ENCODE measurements around the gene PARD3B.

Gene PARD3B

DNA sequence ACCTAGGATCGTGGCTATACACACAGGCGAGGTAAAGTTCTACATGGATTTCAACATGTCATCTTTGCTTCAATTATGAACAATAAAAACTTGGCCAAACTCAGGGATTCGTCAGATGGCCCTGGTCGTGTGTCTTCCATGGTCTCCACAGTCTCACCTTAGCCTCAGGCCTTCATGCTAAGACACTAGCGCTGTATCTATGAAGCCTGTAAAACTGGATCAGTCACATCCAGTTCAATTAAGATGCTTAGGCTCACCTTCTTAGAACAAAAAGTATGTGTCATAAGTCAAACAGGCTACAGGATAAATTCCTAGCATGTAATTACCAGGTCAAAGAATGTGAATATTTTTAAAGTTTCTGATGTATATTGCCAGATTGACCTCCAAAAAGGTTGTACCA, 1023.3 kb downstream of the PARD3B start:
- TF ChIP-seq GATA1 (IDR thresholded peaks at IDR 0.05; ENCODE audit: low read depth, low read length) (no peak), POLR2A (IDR thresholded peaks at IDR 0.05; ENCODE audit: low read length) (no peak)
- DNase-seq, result no peak

DNA sequence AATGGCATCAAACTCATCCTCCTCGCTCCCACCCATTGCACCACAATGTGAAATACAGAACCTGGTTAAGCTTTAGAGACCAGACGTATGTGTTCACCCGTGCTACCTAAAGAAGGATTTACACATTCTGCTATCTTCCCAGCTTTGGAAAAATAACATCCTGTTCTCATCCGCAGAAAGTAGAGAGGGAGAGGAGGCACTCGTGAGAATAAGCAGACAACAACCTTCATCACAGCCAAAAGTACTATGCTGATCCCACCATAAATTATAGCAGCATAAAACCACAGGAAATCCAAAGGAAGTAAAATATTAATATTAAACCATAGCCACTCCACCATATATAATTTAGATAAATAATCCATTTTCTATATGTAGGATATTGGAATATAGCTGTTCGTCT, 1025.4 kb downstream of the PARD3B start:
- no peak for DNase-seq
- TF ChIP-seq GATA1 (IDR thresholded peaks at IDR 0.05; ENCODE audit: low read depth, low read length) (no peak), POLR2A (IDR thresholded peaks at IDR 0.05; ENCODE audit: low read length) (no peak)

DNA sequence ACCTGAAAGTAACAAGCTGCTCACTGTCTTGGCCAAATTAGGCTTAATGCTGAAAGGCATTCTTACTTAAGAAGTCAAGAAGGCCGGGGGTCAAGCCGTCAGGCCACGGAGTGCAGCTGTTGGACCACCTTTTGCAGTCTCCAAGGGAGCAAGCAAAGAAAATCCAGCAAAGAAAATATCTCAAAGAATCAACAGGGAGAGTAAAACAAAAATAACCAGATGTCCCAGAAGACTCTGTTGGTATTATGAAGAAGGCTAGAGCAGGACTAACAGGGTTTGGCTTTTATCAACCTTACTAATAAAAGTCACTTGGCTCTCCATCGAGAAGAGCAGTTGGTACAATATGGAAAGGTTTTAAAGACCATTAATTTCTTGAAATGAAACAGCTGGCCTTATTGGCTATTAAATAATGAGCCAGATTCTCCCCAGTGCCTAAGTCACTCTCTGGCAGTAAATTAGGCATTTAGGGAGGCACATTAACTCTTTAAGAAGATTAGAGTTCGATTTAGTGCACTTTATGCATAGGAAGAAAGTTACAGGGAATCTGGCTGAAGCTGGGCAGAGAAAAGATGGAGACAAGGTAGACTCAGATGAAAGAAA, 1026.2 kb downstream of the PARD3B start:
- DNase-seq, result no peak
- TF ChIP-seq GATA1 (IDR thresholded peaks at IDR 0.05; ENCODE audit: low read depth, low read length) (no peak), POLR2A (IDR thresholded peaks at IDR 0.05; ENCODE audit: low read length) (no peak)

DNA sequence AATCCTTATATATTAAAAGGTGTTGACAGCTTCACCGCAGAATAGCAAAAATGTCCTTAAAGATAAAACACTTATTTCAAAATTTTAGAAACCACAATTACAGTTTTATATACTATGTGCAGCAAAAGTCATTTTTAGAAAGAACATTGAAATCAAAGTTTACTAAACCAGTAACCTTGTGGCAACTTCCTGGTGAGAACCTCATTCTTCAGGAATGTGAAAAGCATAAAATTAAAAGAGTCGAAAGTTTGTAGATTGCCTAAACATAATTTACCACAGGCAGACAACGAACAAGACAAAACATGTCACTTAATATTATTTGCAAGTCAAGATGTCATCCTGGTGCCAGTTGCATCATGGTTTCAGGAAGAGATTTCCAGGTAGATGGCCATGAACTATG, 1028.7 kb downstream of the PARD3B start:
- no peak for TF ChIP-seq GATA1 (IDR thresholded peaks at IDR 0.05; ENCODE audit: low read depth, low read length)
- no peak for TF ChIP-seq POLR2A (IDR thresholded peaks at IDR 0.05; ENCODE audit: low read length)
- no peak for DNase-seq

DNA sequence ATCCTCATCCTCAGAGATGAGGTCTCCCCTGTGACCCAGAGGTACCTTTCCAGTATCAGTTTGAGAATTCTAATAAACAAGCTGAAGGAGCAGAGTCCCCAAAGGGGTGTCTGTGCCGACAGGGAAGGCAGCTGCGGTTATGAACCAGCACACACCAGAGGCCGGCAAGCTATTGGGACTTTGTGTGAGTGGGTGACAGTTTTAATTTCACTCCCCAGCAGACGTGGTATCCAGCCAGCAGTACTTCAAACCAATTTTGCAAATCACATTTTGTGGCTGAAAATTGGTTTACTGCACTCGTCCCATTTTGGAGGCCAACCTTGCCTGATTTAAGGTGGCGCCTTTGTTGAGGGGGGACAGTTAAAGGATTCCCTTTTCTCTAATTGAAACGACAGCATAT, 1034.1 kb downstream of the PARD3B start:
- TF ChIP-seq POLR2A (IDR thresholded peaks at IDR 0.05; ENCODE audit: low read length) (no peak), GATA1 (IDR thresholded peaks at IDR 0.05; ENCODE audit: low read depth, low read length) (no peak)
- no peak for DNase-seq

DNA sequence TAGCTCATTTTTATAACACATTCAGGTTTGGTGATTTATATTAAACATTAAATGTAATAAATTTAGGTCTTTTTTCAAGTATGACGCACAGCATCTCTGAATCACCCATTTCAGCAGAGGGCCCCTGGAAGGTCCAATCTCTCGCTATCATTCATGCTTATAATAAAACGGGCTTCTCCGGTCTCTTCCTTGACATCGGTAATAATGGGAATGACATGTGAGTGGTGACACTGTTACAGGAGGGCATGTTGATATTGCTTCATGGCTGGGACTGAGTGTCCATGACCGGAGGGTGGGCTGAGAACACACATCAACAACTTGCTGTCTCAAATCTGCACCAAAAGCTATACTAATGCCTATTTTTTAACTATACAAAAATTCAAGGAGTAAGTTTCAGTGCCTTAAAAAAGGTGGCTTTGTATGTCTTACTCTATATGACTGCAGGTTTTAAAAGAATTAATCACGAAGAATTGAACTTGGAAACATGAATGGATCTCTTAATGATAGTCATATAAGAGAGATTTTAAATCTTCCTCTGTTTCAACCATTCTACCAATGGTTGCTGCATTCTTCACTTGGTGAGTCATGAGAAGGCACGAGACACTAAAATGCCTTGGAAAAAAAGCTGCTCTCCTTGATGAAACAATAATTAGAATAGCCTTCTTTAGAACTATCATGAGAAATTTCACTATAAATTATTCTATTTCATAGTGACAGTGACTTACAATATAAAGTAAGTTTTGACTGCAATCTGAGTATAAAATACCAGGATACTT, 1035.1 kb downstream of the PARD3B start:
- DNase-seq, result no peak

DNA sequence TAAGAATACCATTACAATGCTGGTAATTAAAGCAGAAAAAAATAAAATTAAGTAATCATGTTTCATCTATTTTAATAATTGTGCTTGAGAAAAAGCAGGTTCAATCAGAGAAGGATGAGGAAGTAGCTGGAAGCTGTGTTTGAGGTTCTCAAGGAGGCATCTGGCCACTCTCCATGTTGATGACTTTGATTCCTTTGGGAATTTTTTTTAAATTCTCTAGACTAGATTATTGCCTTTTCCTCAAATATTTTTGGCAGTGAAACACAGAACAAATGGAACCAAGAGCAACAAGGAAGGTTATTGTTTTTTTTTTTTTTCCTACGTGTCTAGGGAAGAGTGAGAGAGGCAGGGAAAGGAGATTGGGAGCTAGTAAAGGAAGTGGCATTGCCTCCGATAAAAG, 1037.1 kb downstream of the PARD3B start:
- TF ChIP-seq GATA1 (IDR thresholded peaks at IDR 0.05; ENCODE audit: low read depth, low read length) (no peak), POLR2A (IDR thresholded peaks at IDR 0.05; ENCODE audit: low read length) (no peak)
- DNase-seq, result no peak

More for the DNA sequence above, 1035.1 kb downstream of the PARD3B start:
- TF ChIP-seq POLR2A (IDR thresholded peaks at IDR 0.05; ENCODE audit: low read length), result no peak
- no peak for TF ChIP-seq GATA1 (IDR thresholded peaks at IDR 0.05; ENCODE audit: low read depth, low read length)

DNA sequence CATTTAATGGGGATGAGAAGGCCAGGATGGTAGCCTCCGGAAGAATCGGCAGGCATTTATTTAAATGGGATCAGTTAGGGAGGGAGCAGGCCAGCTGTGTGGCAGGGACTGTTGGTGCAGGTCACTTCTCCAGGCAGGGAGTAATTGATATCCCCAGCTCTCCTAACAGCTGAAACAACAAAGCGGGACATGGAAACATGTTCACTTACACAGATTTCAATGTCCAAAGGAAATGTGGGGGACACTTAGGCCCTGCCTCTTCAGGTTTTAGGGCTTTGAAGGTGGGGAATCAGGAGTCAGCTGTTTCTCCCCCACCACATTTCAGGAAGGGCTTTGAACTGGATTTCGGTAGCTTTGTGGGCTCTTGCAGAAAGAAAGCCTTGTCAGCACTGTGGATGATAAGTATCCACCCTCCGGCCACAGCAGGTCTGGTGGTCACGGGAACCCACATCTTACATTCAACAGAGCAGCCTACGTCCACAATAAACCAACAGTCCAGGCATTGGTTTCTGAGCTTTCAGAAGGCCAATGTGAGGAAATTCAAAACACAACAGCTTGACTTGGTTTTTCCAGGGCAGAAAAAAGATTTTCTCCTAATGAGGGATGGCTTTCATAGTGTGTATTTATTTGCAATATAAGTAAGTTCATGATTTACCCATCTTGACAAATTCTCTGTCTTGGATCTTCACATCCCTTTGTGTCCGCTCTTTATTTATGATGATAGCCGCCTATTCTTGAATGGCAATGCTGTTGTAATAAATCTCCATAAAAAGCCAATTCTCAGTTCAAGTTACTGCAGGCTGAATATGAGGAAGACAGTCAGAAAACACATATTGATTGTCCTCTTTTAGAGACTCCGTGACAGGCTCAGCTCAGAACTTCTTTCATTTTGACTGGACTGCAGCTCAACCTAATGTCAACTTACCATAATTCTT, 1040.4 kb downstream of the PARD3B start:
- no peak for TF ChIP-seq GATA1 (IDR thresholded peaks at IDR 0.05; ENCODE audit: low read depth, low read length)
- no peak for TF ChIP-seq POLR2A (IDR thresholded peaks at IDR 0.05; ENCODE audit: low read length)
- no peak for DNase-seq

DNA sequence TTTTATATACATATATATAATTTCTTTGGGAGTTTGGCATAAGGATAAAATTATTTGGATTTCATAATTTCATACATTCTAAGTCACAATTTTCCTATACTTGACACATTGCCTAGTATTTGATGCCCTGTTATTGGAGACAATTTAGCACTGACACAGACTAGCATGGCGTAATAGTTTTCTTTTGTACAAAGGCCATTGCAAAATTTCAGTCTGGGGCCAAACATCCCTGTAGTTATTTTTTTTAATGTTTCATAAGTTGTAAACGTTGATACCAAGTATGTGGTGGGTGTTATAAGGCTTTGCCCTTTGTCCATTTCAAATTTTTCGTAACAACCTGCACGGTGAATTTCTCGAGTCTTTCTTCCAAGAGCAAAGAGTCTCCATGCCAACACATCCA, 1041.4 kb downstream of the PARD3B start:
- TF ChIP-seq POLR2A (IDR thresholded peaks at IDR 0.05; ENCODE audit: low read length) (no peak), GATA1 (IDR thresholded peaks at IDR 0.05; ENCODE audit: low read depth, low read length) (no peak)
- no peak for DNase-seq

DNA sequence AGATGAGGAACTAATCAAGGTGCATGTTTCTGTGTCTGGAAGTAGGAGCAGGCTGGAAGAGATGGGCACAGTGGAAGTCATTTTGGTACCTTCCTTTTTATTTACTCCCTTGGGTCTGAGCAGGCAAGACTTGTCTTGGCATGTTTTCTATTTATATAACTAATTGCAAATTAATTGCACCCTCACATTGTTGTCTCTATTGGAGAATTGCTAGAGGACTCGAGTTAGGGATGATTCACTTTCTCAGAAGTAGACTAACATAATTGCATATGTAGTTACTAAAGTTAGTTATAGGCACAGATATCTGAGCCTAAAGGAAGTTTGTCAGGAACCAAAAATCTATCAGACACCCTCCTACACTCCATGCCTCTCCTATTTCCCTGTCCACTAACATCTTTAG, 1044.2 kb downstream of the PARD3B start:
- no peak for DNase-seq

DNA sequence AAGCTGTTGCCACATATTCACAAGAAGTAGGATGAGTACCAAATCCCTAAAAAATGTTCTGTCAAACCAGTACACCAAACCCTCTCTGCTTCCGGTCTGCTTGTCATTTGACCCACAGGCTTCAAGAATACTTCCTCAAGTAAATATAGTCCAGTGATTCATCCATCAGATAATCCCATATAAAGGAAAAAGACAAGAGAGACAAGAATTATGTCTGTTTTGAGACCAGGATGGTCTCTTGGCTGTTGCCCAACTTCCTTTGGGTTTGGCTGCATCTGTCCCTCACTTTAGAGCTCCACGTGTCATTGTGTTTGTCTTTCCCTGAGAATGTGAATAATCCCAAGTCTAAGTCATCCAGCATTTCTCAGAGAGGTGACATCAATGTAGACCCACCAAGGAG, 1045.5 kb downstream of the PARD3B start:
- no peak for TF ChIP-seq POLR2A (IDR thresholded peaks at IDR 0.05; ENCODE audit: low read length)
- no peak for TF ChIP-seq GATA1 (IDR thresholded peaks at IDR 0.05; ENCODE audit: low read depth, low read length)
- no peak for DNase-seq

More for the DNA sequence above, 1044.2 kb downstream of the PARD3B start:
- TF ChIP-seq GATA1 (IDR thresholded peaks at IDR 0.05; ENCODE audit: low read depth, low read length), result no peak
- TF ChIP-seq POLR2A (IDR thresholded peaks at IDR 0.05; ENCODE audit: low read length), result no peak

DNA sequence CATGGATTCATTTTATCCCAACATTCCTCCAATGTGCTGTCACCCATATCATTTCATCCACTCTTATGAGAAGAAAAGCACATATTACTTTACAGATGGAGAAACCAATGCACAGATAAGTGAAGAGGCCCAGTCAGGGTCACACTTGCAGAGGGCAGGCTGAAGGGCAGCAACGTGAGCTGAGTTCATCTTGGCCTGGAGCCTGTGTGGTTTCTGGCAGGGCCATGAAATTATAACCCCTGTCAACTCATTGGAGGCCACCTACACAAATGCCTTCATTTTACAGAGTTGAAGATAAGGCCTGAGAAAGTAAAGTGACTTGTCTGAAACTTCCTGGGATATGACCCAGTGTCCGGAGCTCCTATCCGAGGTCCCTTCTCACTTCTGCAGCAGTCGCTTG, 1048.6 kb downstream of the PARD3B start:
- no peak for DNase-seq

DNA sequence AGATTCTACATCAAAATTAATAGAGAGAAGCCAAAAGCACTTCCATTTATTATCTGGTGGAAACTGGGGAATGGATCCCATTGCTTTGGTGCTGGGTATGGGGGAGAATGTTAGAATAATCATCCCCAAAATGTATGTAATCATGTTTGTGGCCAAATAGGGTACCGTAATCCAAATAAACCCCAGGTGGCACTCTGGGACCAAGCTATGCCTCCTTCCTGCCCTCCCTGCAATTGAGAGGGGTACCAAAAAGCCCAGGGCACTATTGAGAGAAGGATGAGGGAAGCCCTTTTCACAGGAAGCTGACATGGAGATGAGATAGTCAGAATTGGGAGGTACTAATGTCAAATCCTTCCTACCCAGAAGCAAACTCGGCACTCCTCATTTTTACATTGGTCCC, 1051.3 kb downstream of the PARD3B start:
- TF ChIP-seq POLR2A (IDR thresholded peaks at IDR 0.05; ENCODE audit: low read length) (no peak), GATA1 (IDR thresholded peaks at IDR 0.05; ENCODE audit: low read depth, low read length) (no peak)
- DNase-seq, result no peak

More for the DNA sequence above, 1048.6 kb downstream of the PARD3B start:
- TF ChIP-seq GATA1 (IDR thresholded peaks at IDR 0.05; ENCODE audit: low read depth, low read length) (no peak), POLR2A (IDR thresholded peaks at IDR 0.05; ENCODE audit: low read length) (no peak)

All from erythroblast (primary cell).